GM23248 (cell line): Measurements from ENCODE around the gene PHOX2B. TPM values are rescaled to one million over a fixed set of nuclear protein-coding genes. Genes with fewer than 3 reads are reported as not detected.

Experiments
- DNase-seq: peaks from one replicate; pipeline ENCODE4 v3.0.0-alpha.2; 2015
- H2AFZ ChIP-seq: fragments of 200-600 bp; sonication (generic); 2 replicates; pipeline ENCODE4 v1.6.1; 2016; ENCODE audit warnings: antibody characterized with exemption
- H3F3A ChIP-seq: fragments of 200-600 bp; sonication (generic); 2 replicates; pipeline ENCODE4 v1.6.1; 2016; ENCODE audit warnings: mild to moderate bottlenecking, antibody characterized with exemption, mixed run types; ENCODE audit not compliant: insufficient read depth
- H3K27ac ChIP-seq: fragments of 200-600 bp; sonication (generic); 2 replicates; pipeline ENCODE4 v1.5.1; 2016; ENCODE audit warnings: mild to moderate bottlenecking
- H3K27me3 ChIP-seq: fragments of 200-600 bp; sonication (generic); replicated peaks from 2 replicates; pipeline ENCODE4 v1.6.1; 2016; ENCODE audit warnings: mild to moderate bottlenecking; ENCODE audit not compliant: insufficient read depth
- H3K36me3 ChIP-seq: fragments of 200-600 bp; sonication (generic); 2 replicates; pipeline ENCODE4 v1.6.1; 2016; ENCODE audit warnings: low read depth, mild to moderate bottlenecking
- H3K4me1 ChIP-seq: fragments of 200-600 bp; sonication (generic); 2 replicates; pipeline ENCODE4 v1.6.1; 2016; ENCODE audit warnings: mild to moderate bottlenecking; ENCODE audit not compliant: insufficient read depth
- H3K4me2 ChIP-seq: fragments of 200-600 bp; sonication (generic); one replicate; pipeline ENCODE4 v1.6.1; 2016; ENCODE audit warnings: mild to moderate bottlenecking; ENCODE audit not compliant: unreplicated experiment
- H3K4me3 ChIP-seq: fragments of 200-600 bp; sonication (generic); 2 replicates; pipeline ENCODE4 v1.5.1; 2016; ENCODE audit warnings: mild to moderate bottlenecking
- H3K79me2 ChIP-seq: fragments of 200-600 bp; sonication (generic); 2 replicates; pipeline ENCODE4 v1.6.1; 2016; ENCODE audit warnings: mild to moderate bottlenecking; ENCODE audit not compliant: insufficient read depth
- H3K9ac ChIP-seq: fragments of 200-600 bp; sonication (generic); 2 replicates; pipeline ENCODE4 v1.6.1; 2016; ENCODE audit warnings: mild to moderate bottlenecking
- H3K9me2 ChIP-seq: fragments of 200-600 bp; sonication (generic); 2 replicates; pipeline ENCODE4 v1.6.1; 2016; ENCODE audit warnings: mixed run types, mild to moderate bottlenecking, moderate library complexity; ENCODE audit not compliant: insufficient read depth
- H3K9me3 ChIP-seq: fragments of 200-600 bp; sonication (generic); one replicate; pipeline ENCODE4 v1.6.1; 2017; ENCODE audit warnings: low read depth
- H4K20me1 ChIP-seq: fragments of 200-600 bp; sonication (generic); 2 replicates; pipeline ENCODE4 v1.6.0; 2016; ENCODE audit not compliant: insufficient read depth
- EZH2 ChIP-seq: fragments of 200-600 bp; sonication (generic); IDR thresholded peaks from 2 replicates; pipeline ENCODE4 v1.6.1; 2018; ENCODE audit warnings: antibody characterized with exemption, mild to moderate bottlenecking; ENCODE audit not compliant: insufficient read depth, poor library complexity, severe bottlenecking
- EZH2phosphoT487 ChIP-seq: fragments of 200-600 bp; sonication (generic); IDR thresholded peaks from 2 replicates; pipeline ENCODE4 v1.6.1; 2018; ENCODE audit warnings: antibody characterized with exemption, moderate library complexity, mild to moderate bottlenecking, low read depth; ENCODE audit not compliant: insufficient read depth
- WGBS, 2 experiments: methylation state at CpG; one replicate each; pipeline ENCODE4 v1.1.6; 2015 to 2017; ENCODE audit warnings: low lambda C conversion rate in 2 of 2, low coverage in 1 of 2; ENCODE audit errors: missing lambda C conversion rate in 2 of 2; 5-methylcytosine and 5-hydroxymethylcytosine counted together
- in situ Hi-C: fragments of 300-500 bp; cut with MboI; formaldehyde crosslinking; loops from 2 replicates; pipeline ENCODE4 v1.15.0; 2020
- polyA plus RNA-seq: library from polyadenylated mRNA; unstranded; fragments of >200 nt; fragmentation: Nextera tagmentation; extraction: Ambion mirVana; gene quantifications from 2 replicates; pipeline ENCODE4 v1.2.1, GENCODE V29; 2016
- total RNA-seq: library from RNA; depleted of rRNA; stranded (reverse); fragments of >200 nt; shearing (Covaris generic); gene quantifications from 2 replicates; pipeline ENCODE4 v1.2.3, GENCODE V29; 2014

Gene PHOX2B
- total and polyA plus RNA-seq, 2 experiments from 2014 or later = not detected

DNA sequence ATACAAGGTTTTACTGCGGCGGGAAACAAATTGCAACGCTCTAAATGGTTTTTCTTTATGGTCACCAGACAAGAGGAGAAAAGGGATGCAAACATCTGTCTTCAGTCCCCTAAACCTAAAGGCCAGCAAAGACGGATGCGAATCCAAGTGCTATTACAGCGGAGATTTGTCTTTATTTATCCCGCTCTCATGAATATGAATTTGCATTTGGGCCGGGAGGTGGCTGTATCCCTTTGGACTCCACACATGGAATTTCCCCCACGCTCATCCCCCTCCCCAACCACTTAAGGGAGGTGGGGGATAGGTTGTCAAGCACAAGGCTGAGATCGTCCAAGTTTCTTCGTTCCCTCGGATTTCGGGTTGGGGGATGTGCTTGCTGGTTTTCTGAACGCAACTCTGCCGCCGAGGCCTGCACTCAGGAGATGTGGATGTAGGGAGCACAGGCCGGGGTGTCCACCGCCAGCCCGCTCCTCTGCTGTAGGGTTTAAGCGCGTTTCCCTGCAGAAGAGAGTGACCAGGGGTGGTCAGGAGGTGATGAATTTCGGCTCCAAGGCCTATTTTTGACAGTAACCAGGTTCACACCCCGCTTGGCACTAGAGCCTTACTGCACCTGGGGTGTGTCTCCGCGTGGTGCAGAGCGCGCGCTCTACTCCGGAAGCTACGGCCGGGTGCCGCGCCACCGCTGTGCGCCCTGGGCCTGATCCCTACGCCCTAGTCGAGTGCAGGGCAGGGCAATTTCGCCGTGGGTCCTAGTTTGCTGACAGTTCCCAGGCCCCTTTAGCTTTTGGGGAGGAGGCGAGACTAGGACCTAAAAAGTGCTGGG, 2.3 kb upstream of the PHOX2B start:
- Histone ChIP-seq H3K4me3 (no peak overlapping the region), H3K9me2 (no peaks in the 10 kb centered on the region), H3K9me3 (no peaks in the 10 kb centered on the region), H3K4me1 (no peaks in the 10 kb centered on the region), H2AFZ (no peak overlapping the region), H3K27me3 (peaks cover 76% of the 10 kb centered on the region), H3K27ac (no peak overlapping the region), H3K36me3 (no peaks in the 10 kb centered on the region), H4K20me1 (no peaks in the 10 kb centered on the region), H3K9ac (no peak overlapping the region), H3K4me2 (no peak overlapping the region), H3F3A (no peaks in the 10 kb centered on the region), H3K79me2 (no peaks in the 10 kb centered on the region)
- WGBS, 2 experiments = 4 to 8% methylated on average over 38 to 40 of the region's 40 CpGs
- DNase-seq = no peak
- in situ Hi-C loops = no loop called here
- no peak for TF ChIP-seq EZH2phosphoT487
- TF ChIP-seq EZH2 = peak; percentile 47

DNA sequence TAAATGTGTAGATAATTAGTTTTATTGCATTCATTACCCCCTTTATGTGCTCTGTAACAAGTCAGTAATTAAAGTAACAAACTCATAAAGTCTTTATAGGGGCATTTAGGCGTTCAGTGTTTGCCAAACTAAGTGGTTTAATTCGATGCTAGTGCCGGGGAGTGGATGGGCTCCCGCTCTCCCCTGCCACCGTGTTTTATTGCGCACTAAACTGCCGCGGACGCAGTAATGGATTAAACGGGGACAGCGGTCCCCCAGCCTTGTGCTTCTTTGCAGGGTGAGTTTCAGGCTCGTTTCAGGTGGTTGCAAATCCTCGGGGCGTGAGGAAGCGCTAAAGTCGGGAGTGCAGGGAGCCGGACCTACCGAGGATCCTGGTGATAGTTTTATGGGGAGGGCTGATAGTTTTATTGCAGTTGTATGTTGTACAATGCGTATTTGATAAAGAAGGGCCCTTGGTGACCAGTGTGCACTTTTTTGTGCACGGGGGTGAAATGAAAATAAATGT, 1.6 kb upstream of the PHOX2B start:
- H2AFZ ChIP-seq = no peak overlapping the region
- H3K4me1 ChIP-seq = no peaks in the 10 kb centered on the region
- in situ Hi-C loops = no loop called here
- no peak overlapping the region for H3K27ac ChIP-seq
- no peak overlapping the region for H3K4me2 ChIP-seq
- no peaks in the 10 kb centered on the region for H4K20me1 ChIP-seq
- no peak for DNase-seq
- WGBS, 2 experiments = 4 to 5% methylated on average over 20 of the region's 20 CpGs
- no peaks in the 10 kb centered on the region for H3K9me3 ChIP-seq
- no peak overlapping the region for H3K9ac ChIP-seq
- no peak overlapping the region for H3K4me3 ChIP-seq
- no peaks in the 10 kb centered on the region for H3F3A ChIP-seq
- no peaks in the 10 kb centered on the region for H3K36me3 ChIP-seq
- H3K27me3 ChIP-seq = peaks cover 82% of the 10 kb centered on the region
- H3K79me2 ChIP-seq = no peaks in the 10 kb centered on the region
- TF ChIP-seq EZH2phosphoT487 (no peak), EZH2 (peak; percentile 46)
- H3K9me2 ChIP-seq = no peaks in the 10 kb centered on the region

DNA sequence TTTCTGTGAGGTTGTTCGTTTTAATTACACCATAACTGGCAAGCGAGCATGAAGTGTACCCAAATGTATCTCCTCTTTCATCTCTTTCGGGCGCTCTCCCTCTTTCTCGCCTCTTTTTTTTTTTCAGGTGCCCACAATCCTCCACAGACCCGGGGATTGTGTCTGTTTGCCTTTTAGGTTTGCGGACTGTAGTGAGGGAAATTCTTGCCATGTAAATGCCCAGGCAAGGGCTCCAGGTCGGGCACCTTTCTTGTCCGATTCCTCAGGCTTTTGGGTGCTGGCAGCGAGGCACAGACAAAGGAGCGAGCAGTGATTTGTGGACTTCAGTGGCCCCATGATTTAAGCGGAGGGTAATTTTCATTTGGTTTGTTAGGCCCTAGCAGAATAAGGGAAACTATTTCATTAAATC, 1.1 kb upstream of the PHOX2B start:
- no peak for DNase-seq
- Histone ChIP-seq H3K4me1 (no peaks in the 10 kb centered on the region), H3K36me3 (no peaks in the 10 kb centered on the region), H3K9me3 (no peaks in the 10 kb centered on the region), H3K9me2 (no peaks in the 10 kb centered on the region), H2AFZ (no peak overlapping the region), H3K27me3 (peaks cover 87% of the 10 kb centered on the region), H3K4me2 (no peak overlapping the region), H3K79me2 (no peaks in the 10 kb centered on the region), H3K27ac (no peak overlapping the region), H3K4me3 (no peak overlapping the region), H4K20me1 (no peaks in the 10 kb centered on the region), H3F3A (no peaks in the 10 kb centered on the region), H3K9ac (no peak overlapping the region)
- in situ Hi-C loops = no loop called here
- 4 to 5% methylated on average over 12 of the region's 12 CpGs for WGBS, 2 experiments
- TF ChIP-seq EZH2phosphoT487 (no peak), EZH2 (no peak)

DNA sequence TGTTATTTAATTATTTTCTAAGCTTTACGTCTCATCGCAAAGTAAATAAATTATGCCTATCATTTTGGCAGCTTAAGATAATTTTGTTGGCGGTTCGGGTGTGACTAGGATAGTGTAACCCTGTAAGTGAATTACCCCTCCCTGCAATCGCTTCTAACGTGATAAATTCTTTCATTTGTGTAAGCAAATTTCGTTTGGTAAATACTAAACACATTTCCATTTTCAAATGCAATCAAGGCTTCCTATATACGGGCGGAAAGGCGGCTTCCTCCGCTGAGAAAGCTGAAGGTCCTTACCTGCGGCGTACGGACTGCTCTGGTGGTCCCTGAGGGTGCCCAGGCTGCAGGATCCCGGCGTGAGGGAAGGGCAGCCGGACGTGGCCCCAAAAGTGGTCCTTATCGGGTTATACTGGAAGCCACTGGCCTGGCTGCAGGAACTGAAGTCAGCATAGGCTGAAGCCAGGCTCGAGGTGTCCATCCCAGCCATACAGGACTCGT, 403 bp downstream of the PHOX2B start:
- WGBS, 2 experiments = 10 to 12% methylated on average over 21 of the region's 21 CpGs
- DNase-seq = no peak
- H3K79me2 ChIP-seq = no peaks in the 10 kb centered on the region

More for the DNA sequence above, 403 bp downstream of the PHOX2B start:
- Histone ChIP-seq H3F3A (no peaks in the 10 kb centered on the region), H3K9me3 (no peaks in the 10 kb centered on the region), H3K4me2 (no peak overlapping the region), H3K4me3 (no peak overlapping the region), H4K20me1 (no peaks in the 10 kb centered on the region), H3K9ac (no peak overlapping the region), H3K9me2 (no peaks in the 10 kb centered on the region), H3K27ac (no peak overlapping the region), H3K36me3 (no peaks in the 10 kb centered on the region), H2AFZ (no peak overlapping the region), H3K27me3 (peaks cover 97% of the 10 kb centered on the region), H3K4me1 (no peaks in the 10 kb centered on the region)
- TF ChIP-seq EZH2phosphoT487 (no peak), EZH2 (peak; percentile 63)
- in situ Hi-C loops = no loop called here
